ENCODE data around the gene CT45A10.
"Not testable (repeated sequence)": the region's sequence is repeated elsewhere in the genome, so short reads cannot be mapped to it uniquely, and the experiment has no call there.

CT45A10 gene

GRCh38 chrX:135892781-135893180 is 463 bp downstream of the CT45A10 start:
- no peak overlapping the region for H3K4me3 ChIP-seq (ENCODE audit: low read length)
- TF ChIP-seq, protein P1, sequence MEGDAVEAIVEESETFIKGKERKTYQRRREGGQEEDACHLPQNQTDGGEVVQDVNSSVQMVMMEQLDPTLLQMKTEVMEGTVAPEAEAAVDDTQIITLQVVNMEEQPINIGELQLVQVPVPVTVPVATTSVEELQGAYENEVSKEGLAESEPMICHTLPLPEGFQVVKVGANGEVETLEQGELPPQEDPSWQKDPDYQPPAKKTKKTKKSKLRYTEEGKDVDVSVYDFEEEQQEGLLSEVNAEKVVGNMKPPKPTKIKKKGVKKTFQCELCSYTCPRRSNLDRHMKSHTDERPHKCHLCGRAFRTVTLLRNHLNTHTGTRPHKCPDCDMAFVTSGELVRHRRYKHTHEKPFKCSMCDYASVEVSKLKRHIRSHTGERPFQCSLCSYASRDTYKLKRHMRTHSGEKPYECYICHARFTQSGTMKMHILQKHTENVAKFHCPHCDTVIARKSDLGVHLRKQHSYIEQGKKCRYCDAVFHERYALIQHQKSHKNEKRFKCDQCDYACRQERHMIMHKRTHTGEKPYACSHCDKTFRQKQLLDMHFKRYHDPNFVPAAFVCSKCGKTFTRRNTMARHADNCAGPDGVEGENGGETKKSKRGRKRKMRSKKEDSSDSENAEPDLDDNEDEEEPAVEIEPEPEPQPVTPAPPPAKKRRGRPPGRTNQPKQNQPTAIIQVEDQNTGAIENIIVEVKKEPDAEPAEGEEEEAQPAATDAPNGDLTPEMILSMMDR (conservative IDR thresholded peaks at IDR 0.05; ENCODE audit: low read depth, low read length), result no peak
- DNase-seq (ENCODE audit: low read depth), result no peak

GRCh38 chrX:135890087-135890585 is 3.1 kb downstream of the CT45A10 start:
- TF ChIP-seq, protein P1 (conservative IDR thresholded peaks at IDR 0.05; ENCODE audit: low read depth, low read length), result no peak
- DNase-seq (ENCODE audit: low read depth), result no peak
- H3K4me3 ChIP-seq (ENCODE audit: low read length), result no peak overlapping the region

DNA sequence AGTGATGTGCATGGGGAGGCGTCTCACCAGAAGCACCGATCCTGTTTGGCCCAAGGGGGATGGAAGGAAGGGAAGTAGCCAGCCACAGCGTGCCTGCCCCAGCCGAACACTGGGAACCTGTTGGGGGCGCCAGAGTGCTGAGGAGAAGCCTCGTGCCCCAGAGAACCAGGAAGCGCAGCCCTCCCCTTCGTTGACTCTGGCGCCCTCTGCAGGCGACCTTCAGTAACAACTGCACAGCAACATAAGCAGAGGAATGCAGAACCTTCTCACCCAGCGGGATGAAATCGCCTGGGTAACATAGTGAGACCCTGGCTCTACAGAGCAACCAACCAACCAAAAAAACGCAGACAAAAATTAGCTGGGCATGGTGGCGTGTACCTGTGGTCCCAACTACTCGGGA is 4.3 kb downstream of the CT45A10 start:
- H3K4me3 ChIP-seq (ENCODE audit: low read length); DNase-seq (ENCODE audit: low read depth): not testable (repeated sequence)

GRCh38 chrX:135888230-135888629 is 5.0 kb downstream of the CT45A10 start:
- not testable (repeated sequence) for H3K4me3 ChIP-seq (ENCODE audit: low read length)

DNA sequence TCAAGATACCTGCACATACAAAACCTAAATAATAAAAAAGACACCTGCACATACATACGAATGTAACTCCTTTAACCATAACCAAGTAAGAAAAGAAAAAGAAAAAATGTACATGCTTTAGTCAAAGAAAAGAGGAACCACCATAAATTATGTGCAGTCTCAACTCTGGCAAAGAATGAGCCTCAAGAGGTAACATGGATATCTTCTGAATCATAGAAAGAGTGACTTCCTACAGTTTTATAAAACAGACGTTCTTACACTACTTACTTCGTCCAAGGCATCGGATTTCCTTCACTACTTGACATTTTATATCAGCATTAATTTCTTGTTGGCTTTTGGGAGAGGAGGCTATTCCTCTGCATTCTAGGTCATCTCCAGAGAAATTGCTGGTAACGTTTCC is 10.5 kb downstream of the CT45A10 start:
- H3K4me3 ChIP-seq (ENCODE audit: low read length); DNase-seq (ENCODE audit: low read depth): not testable (repeated sequence)

More at GRCh38 chrX:135888230-135888629, 5.0 kb downstream of the CT45A10 start:
- DNase-seq (ENCODE audit: low read depth), result not testable (repeated sequence)

GRCh38 chrX:135871712-135872111 is 21.5 kb downstream of the CT45A10 start, which contains the start of gene CT45A9:
TSS of gene CT45A9 (minus strand) at chrX:135871812. CDS start at chrX:135868061, 3,751 bp downstream.
- not testable (repeated sequence) for H3K4me3 ChIP-seq (ENCODE audit: low read length); DNase-seq (ENCODE audit: low read depth)

DNA sequence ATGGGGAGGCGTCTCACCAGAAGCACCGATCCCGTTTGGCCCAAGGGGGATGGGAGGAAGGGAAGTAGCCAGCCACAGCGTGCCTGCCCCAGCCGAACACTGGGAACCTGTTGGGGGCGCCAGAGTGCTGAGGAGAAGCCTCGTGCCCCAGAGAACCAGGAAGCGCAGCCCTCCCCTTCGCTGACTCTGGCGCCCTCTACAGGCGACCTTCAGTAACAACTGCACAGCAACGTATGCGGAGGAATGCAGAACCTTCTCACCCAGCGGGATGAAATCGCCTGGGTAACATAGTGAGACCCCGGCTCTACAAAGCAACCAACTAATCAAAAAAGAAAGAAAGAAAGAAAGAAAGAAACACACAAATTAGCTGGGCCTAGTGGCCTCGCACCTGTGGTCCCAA is 38.8 kb downstream of the CT45A10 start, which contains the start of gene CT45A8:
TSS of gene CT45A8 (minus strand) at position 101 of the 400 bp plus-strand sequence. CDS start 3,755 bp downstream, outside the sequence.
- H3K4me3 ChIP-seq (ENCODE audit: low read length); DNase-seq (ENCODE audit: low read depth): not testable (repeated sequence)

DNA sequence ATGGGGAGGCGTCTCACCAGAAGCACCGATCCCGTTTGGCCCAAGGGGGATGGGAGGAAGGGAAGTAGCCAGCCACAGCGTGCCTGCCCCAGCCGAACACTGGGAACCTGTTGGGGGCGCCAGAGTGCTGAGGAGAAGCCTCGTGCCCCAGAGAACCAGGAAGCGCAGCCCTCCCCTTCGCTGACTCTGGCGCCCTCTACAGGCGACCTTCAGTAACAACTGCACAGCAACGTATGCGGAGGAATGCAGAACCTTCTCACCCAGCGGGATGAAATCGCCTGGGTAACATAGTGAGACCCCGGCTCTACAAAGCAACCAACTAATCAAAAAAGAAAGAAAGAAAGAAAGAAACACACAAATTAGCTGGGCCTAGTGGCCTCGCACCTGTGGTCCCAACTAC is 56.1 kb downstream of the CT45A10 start, which contains the start of gene CT45A7:
TSS of gene CT45A7 (minus strand) at position 101 of the 400 bp plus-strand sequence. CDS start 3,747 bp downstream, outside the sequence.
- H3K4me3 ChIP-seq (ENCODE audit: low read length); DNase-seq (ENCODE audit: low read depth): not testable (repeated sequence)
